RWPE2 (cell line): Measurements from ENCODE around the gene LRRC8E.
A peak's percentile ranks its signal among the peaks of the same experiment; 100 is the strongest.

Experiments used
- ATAC-seq: fragments of 200-7000 bp; cut with Tn5 transposase; 3 replicates; pipeline ENCODE4 v1.9.1; 2021; ENCODE audit warnings: low read depth
- DNase-seq: peaks from one replicate; pipeline ENCODE4 v3.0.0-alpha.2; 2020; ENCODE audit warnings: low spot score
- H3K27ac ChIP-seq: fragments of 450-650 bp; 2 replicates; pipeline ENCODE4 v1.5.1; 2017; ENCODE audit warnings: mild to moderate bottlenecking; ENCODE audit not compliant: poor library complexity, severe bottlenecking
- H3K27me3 ChIP-seq: fragments of 250-450 bp; sonication (Bioruptor Pico); 2 replicates; pipeline ENCODE4 v1.5.1; 2021; ENCODE audit warnings: mild to moderate bottlenecking, moderate library complexity; ENCODE audit not compliant: insufficient read depth, poor library complexity, severe bottlenecking
- H3K36me3 ChIP-seq: fragments of 250-450 bp; sonication (Bioruptor Pico); 2 replicates; pipeline ENCODE4 v1.5.1; 2020; ENCODE audit warnings: low read depth, mild to moderate bottlenecking, moderate library complexity
- H3K4me1 ChIP-seq: fragments of 250-450 bp; sonication (Bioruptor Pico); 2 replicates; pipeline ENCODE4 v1.5.1; 2021; ENCODE audit warnings: mild to moderate bottlenecking, moderate library complexity; ENCODE audit not compliant: insufficient read depth, poor library complexity, severe bottlenecking
- H3K4me3 ChIP-seq: fragments of 250-450 bp; sonication (Bioruptor Pico); 2 replicates; pipeline ENCODE4 v1.5.1; 2021; ENCODE audit warnings: mild to moderate bottlenecking, moderate library complexity; ENCODE audit not compliant: severe bottlenecking
- H3K9me3 ChIP-seq: fragments of 250-450 bp; sonication (Bioruptor Pico); 2 replicates; pipeline ENCODE4 v1.5.1; 2021; ENCODE audit warnings: mild to moderate bottlenecking, moderate library complexity; ENCODE audit not compliant: severe bottlenecking
- CTCF ChIP-seq: fragments of 450-650 bp; IDR thresholded peaks from one replicate; pipeline ENCODE4 v1.5.1; 2017; ENCODE audit warnings: mild to moderate bottlenecking, moderate library complexity; ENCODE audit not compliant: poor library complexity, severe bottlenecking

Gene LRRC8E

GRCh38 chr19:7874897-7875273 is 13.4 kb upstream of the LRRC8E start:
- no peak overlapping the region for H3K27ac ChIP-seq
- TF ChIP-seq CTCF = no peak
- no peaks in the 10 kb centered on the region for H3K9me3 ChIP-seq
- ATAC-seq = no peak
- H3K4me3 ChIP-seq = peak overlapping the region; percentile 41
- peaks cover 3% of the 10 kb centered on the region for H3K4me1 ChIP-seq
- no peak for DNase-seq
- H3K36me3 ChIP-seq = no peaks in the 10 kb centered on the region
- H3K27me3 ChIP-seq = peaks cover 6% of the 10 kb centered on the region

- Histone ChIP-seq H3K4me3 (no peak overlapping the region), H3K27me3 (peaks cover 6% of the 10 kb centered on the region), H3K9me3 (no peaks in the 10 kb centered on the region), H3K4me1 (no peaks in the 10 kb centered on the region), H3K36me3 (no peaks in the 10 kb centered on the region), H3K27ac (no peak overlapping the region)
- no peak for ATAC-seq
- TF ChIP-seq CTCF = no peak
- no peak for DNase-seq
Measured at GRCh38 chr19:7877249-7877836, 11.0 kb upstream of the LRRC8E start.

GRCh38 chr19:7879111-7879807 is 9.1 kb upstream of the LRRC8E start:
- Histone ChIP-seq H3K27me3 (peaks cover 6% of the 10 kb centered on the region), H3K36me3 (no peaks in the 10 kb centered on the region), H3K4me1 (no peaks in the 10 kb centered on the region), H3K27ac (no peak overlapping the region), H3K4me3 (no peak overlapping the region), H3K9me3 (no peaks in the 10 kb centered on the region)
- ATAC-seq (no peak), DNase-seq (no peak)
- TF ChIP-seq CTCF = no peak

- no peak for TF ChIP-seq CTCF
- ATAC-seq (no peak), DNase-seq (no peak)
- Histone ChIP-seq H3K9me3 (no peaks in the 10 kb centered on the region), H3K4me1 (no peaks in the 10 kb centered on the region), H3K27ac (no peak overlapping the region), H3K36me3 (no peaks in the 10 kb centered on the region), H3K27me3 (peaks cover 1% of the 10 kb centered on the region), H3K4me3 (no peak overlapping the region)
Measured at GRCh38 chr19:7879836-7880235, 8.5 kb upstream of the LRRC8E start.

- H3K4me3 ChIP-seq = no peak overlapping the region
- TF ChIP-seq CTCF = no peak
- no peaks in the 10 kb centered on the region for H3K27me3 ChIP-seq
- DNase-seq (no peak), ATAC-seq (no peak)
- H3K9me3 ChIP-seq = no peaks in the 10 kb centered on the region
- no peak overlapping the region for H3K27ac ChIP-seq
- no peaks in the 10 kb centered on the region for H3K36me3 ChIP-seq
- H3K4me1 ChIP-seq = no peaks in the 10 kb centered on the region
Measured at GRCh38 chr19:7881910-7882309, 6.4 kb upstream of the LRRC8E start.
